Chondrocyte (in vitro differentiated cells): ENCODE measurements around the gene GPATCH3. TPM values are rescaled to one million over a fixed set of nuclear protein-coding genes. Genes with fewer than 3 reads are reported as not detected.

Source experiments
- DNase-seq: peaks from one replicate; pipeline ENCODE4 v3.0.0; 2021; ENCODE audit warnings: mixed read lengths, low spot score
- H3K27ac Mint-ChIP-seq: one replicate; pipeline ENCODE4 v1.8.0; 2021; ENCODE audit warnings: mild to moderate bottlenecking, moderate library complexity, mixed read lengths; ENCODE audit not compliant: unreplicated experiment
- H3K27me3 Mint-ChIP-seq: 2 replicates; pipeline ENCODE4 v1.8.0; 2021; ENCODE audit warnings: low read depth, mixed read lengths
- H3K36me3 Mint-ChIP-seq: 2 replicates; pipeline ENCODE4 v1.8.0; 2021; ENCODE audit warnings: low read depth, mixed read lengths
- H3K4me1 Mint-ChIP-seq: 2 replicates; pipeline ENCODE4 v1.8.0; 2021; ENCODE audit warnings: low read depth, mild to moderate bottlenecking, mixed read lengths
- H3K4me3 Mint-ChIP-seq: one replicate; pipeline ENCODE4 v1.8.0; 2021; ENCODE audit warnings: mild to moderate bottlenecking, moderate library complexity, mixed read lengths; ENCODE audit not compliant: unreplicated experiment
- H3K9me3 Mint-ChIP-seq: 2 replicates; pipeline ENCODE4 v1.8.0; 2021; ENCODE audit warnings: low read depth, mixed read lengths
- CTCF ChIP-seq: fragments of 200-600 bp; sonication (generic); IDR thresholded peaks from 2 replicates; pipeline ENCODE4 v1.5.0; 2021; ENCODE audit warnings: antibody characterized with exemption, mild to moderate bottlenecking, moderate library complexity
- total RNA-seq: library from RNA; stranded (reverse); gene quantifications from 3 replicates; pipeline ENCODE4 v1.2.1, GENCODE V29; 2021

Gene GPATCH3
- total RNA-seq, 1 donor from 2014 or later: 14.1 TPM

GRCh38 chr1:26853600-26853999 lies 46.7 kb downstream of the GPATCH3 start:
- Mint-ChIP-seq H3K4me3 (no peak overlapping the region), H3K4me1 (peaks cover 13% of the 10 kb centered on the region), H3K27me3 (no peaks in the 10 kb centered on the region), H3K27ac (peak overlapping the region; percentile 49), H3K9me3 (no peaks in the 10 kb centered on the region), H3K36me3 (peaks cover 35% of the 10 kb centered on the region)
- no peak for DNase-seq
- TF ChIP-seq CTCF: no peak

- Mint-ChIP-seq H3K27me3 (no peaks in the 10 kb centered on the region), H3K27ac (no peak overlapping the region), H3K4me3 (no peak overlapping the region), H3K9me3 (no peaks in the 10 kb centered on the region), H3K36me3 (peaks cover 38% of the 10 kb centered on the region), H3K4me1 (peaks cover 17% of the 10 kb centered on the region)
- DNase-seq: no peak
- TF ChIP-seq CTCF: peak; percentile 88
Observed at GRCh38 chr1:26853156-26853555, 47.1 kb downstream of the GPATCH3 start.

- Mint-ChIP-seq H3K4me1 (peaks cover 19% of the 10 kb centered on the region), H3K9me3 (no peaks in the 10 kb centered on the region), H3K36me3 (peaks cover 40% of the 10 kb centered on the region), H3K27me3 (no peaks in the 10 kb centered on the region), H3K27ac (no peak overlapping the region), H3K4me3 (no peak overlapping the region)
- no peak for DNase-seq
- TF ChIP-seq CTCF: no peak
Observed at GRCh38 chr1:26852701-26853100, 47.6 kb downstream of the GPATCH3 start.

- Mint-ChIP-seq H3K9me3 (no peaks in the 10 kb centered on the region), H3K36me3 (peaks cover 42% of the 10 kb centered on the region), H3K4me3 (no peak overlapping the region), H3K4me1 (peaks cover 20% of the 10 kb centered on the region), H3K27me3 (no peaks in the 10 kb centered on the region), H3K27ac (no peak overlapping the region)
- no peak for DNase-seq
- TF ChIP-seq CTCF: peak; percentile 49
Observed at GRCh38 chr1:26851106-26851684, 49.1 kb downstream of the GPATCH3 start.

GRCh38 chr1:26848941-26849774 lies 51.1 kb downstream of the GPATCH3 start:
- Mint-ChIP-seq H3K9me3 (no peaks in the 10 kb centered on the region), H3K27ac (peak overlapping the region; percentile 86), H3K4me3 (no peak overlapping the region), H3K36me3 (peaks cover 39% of the 10 kb centered on the region), H3K4me1 (peaks cover 20% of the 10 kb centered on the region), H3K27me3 (no peaks in the 10 kb centered on the region)
- DNase-seq: no peak
- TF ChIP-seq CTCF: no peak
